Measurements from ENCODE around the gene UGT1A7.
"Not testable (repeated sequence)": the region's sequence is repeated elsewhere in the genome, so short reads cannot be mapped to it uniquely, and the experiment has no call there.

UGT1A7 gene

DNA sequence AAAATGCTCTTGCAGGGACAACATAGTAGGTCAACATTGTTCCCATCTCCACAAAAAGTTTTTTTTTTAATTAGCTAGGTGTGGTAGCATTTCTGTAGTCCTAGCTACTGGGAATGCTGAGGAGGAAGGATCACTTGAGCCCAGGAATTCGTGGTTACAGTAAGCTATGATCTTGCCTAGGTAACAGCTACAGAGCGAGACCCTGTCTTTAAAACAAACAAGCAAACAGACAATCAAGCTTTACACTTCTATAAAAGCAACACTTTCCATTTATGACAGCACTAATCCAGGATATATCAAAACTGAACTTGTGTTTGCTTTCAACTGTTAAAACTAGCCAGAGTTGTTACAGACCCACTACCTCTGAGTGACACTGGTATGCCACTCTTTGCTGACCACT is 59.2 kb downstream of the UGT1A7 start:
- no peak for FAIRE-seq
- no peak for DNase-seq (ENCODE audit: insufficient read length)
- no peak for TF ChIP-seq POLR2AphosphoS5 (IDR thresholded peaks at IDR 0.05; ENCODE audit: low read depth, low read length)
- TF ChIP-seq POLR2A (IDR thresholded peaks at IDR 0.05; ENCODE audit: low read depth, low read length), result no peak
- no peak for TF ChIP-seq TAF1 (IDR thresholded peaks at IDR 0.05; ENCODE audit: borderline replicate concordance, low read depth, low read length)

DNA sequence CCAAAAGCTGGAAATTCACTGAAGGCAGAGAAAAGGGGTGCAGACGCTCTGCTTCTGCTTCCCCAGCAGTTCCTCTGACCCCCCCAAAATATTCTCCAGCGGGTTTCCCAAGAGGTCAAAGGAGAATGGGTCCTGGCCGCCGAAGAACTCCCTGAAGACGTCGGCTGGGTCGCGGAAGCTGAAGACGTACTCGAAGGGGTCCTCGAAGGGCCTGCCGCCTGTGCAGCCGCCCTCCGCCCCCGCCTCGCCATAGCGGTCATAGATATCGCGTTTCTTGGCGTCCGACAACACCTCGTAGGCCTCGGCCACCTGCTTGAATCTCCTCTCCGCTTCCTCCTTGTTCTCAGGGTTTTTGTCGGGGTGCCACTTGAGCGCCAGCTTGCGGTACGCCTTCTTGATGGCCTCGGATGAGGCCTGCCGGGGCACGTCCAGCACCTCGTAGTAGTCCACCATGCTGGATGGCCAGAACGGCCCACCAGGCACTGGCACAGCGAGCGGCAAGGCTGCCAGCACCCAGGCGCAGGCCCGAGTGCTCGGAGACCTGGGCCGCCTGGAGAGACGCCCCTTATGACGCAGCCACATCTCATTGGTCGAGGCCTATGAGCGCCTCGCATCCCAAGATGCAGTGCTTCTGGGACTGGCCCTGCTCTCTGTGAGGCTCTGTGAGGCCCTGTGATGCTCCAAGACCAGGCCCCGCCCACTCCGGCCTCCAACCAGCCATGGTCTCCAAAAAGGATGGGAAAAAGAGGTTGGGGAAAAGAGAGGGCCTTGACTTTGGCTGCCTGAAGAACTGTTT is 62.0 kb downstream of the UGT1A7 start:
- TF ChIP-seq POLR2A (IDR thresholded peaks at IDR 0.05; ENCODE audit: low read depth, low read length) (no peak), POLR2AphosphoS5 (IDR thresholded peaks at IDR 0.05; ENCODE audit: low read depth, low read length) (no peak), TAF1 (IDR thresholded peaks at IDR 0.05; ENCODE audit: borderline replicate concordance, low read depth, low read length) (no peak)
- FAIRE-seq, result no peak

DNA sequence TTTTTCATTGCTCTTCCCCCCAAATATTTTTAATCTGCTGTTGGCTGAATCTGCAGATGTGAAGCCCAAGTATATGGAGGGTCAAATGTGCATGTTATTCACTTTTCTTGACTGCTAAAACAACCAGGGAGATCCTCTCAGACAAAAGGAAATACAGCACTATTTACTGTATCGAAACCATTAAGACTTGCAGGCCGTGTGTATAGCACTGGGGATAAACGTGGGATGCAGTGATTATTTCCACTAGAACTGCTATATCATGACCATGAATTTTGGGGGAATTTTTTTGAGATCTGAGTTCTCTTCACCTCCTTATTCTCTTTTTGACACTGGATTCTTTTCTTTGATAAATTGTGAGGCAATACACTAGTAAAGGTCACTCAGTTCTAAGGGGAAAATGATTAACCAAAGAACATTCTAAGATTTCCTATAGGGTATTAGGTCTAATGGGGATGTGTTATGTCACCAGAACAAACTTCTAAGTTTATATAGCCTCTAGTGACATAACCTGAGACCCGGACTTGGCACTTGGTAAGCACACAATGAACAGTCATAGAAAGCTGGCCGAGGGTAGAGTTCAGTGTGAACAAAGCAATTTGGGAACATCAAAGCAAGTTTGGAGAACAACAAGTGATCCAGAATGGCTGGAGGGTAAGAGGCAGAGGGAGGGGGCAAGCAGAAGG is 63.5 kb downstream of the UGT1A7 start:
- DNase-seq (ENCODE audit: insufficient read length) (no peak), FAIRE-seq (peak; percentile 9)
- no peak for TF ChIP-seq TAF1 (IDR thresholded peaks at IDR 0.05; ENCODE audit: borderline replicate concordance, low read depth, low read length)
- no peak for TF ChIP-seq POLR2AphosphoS5 (IDR thresholded peaks at IDR 0.05; ENCODE audit: low read depth, low read length)
- no peak for TF ChIP-seq POLR2A (IDR thresholded peaks at IDR 0.05; ENCODE audit: low read depth, low read length)

More for the DNA sequence above, 62.0 kb downstream of the UGT1A7 start:
- no peak for DNase-seq (ENCODE audit: insufficient read length)

DNA sequence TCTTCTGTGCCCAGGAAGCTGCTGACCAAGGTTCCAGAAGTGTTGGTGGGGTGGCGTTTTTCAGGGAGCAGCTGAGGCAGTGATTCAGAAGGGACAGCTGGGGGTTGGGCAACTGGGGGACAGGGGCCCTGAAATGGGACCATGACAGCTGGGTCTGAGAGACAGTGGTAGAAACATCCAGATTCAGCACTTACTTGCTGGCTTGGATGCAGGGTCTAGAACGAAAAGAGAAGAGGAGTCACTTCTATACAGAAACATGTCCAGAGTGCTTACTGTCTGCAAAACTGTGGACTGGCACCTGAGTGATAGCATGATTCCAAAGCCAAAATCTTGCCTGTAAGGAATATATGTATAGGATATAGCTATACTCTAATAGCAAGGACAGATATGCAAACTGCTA is 64.1 kb downstream of the UGT1A7 start:
- DNase-seq (ENCODE audit: insufficient read length); FAIRE-seq: not testable (repeated sequence)

DNA sequence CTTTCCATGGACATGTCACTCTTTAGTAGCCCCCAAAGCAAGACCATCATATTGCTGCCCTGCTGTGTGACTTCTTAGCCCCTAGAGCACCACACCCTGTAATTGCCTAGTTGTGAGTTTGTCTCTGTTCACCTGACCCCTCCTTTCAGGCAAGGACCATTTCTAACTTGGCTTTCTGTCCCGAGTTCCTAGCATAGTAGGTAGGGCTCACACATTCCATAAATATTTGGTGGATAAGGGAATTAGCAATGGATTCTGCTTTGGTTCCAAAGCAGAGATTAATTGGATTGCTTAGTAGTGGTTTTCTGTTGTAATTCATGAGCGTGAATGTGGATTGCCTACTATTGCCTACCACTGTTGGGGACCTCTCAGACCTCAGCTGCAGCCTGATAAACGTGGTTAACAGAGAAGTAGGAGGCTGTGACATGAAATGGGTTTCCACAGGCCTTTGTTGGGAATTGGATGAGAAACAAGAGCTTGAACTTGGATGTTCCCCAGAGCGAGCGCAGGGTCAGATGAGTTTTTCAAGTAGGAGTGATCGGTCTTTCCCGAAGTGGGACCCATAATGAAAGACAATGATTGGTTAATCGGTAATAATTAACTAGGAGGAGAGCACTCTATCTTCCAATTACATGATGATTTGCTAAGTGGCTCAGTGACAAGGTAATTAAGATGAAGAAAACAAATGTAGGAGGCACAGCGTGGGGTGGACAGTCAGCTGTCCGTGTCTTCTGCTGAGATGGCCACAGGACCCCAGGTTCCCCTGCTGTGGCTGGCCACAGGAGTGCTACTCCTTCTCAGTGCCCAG is 65.0 kb downstream of the UGT1A7 start:
- TF ChIP-seq TAF1 (IDR thresholded peaks at IDR 0.05; ENCODE audit: borderline replicate concordance, low read depth, low read length) (no peak), POLR2A (IDR thresholded peaks at IDR 0.05; ENCODE audit: low read depth, low read length) (no peak), POLR2AphosphoS5 (IDR thresholded peaks at IDR 0.05; ENCODE audit: low read depth, low read length) (no peak)
- DNase-seq (ENCODE audit: insufficient read length) (no peak), FAIRE-seq (no peak)

DNA sequence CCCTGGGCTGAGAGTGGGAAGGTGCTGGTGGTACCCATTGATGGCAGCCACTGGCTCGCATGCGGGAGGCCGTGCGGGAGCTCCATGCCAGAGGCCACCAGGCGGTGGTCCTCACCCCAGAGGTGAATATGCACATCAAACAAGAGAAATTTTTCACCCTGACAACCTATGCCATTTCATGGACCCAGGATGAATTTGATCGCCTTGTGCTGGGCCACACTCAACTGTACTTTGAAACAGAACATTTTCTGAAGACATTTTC is 65.5 kb downstream of the UGT1A7 start:
- FAIRE-seq (no peak), DNase-seq (ENCODE audit: insufficient read length) (no peak)
- no peak for TF ChIP-seq POLR2AphosphoS5 (IDR thresholded peaks at IDR 0.05; ENCODE audit: low read depth, low read length)
- TF ChIP-seq POLR2A (IDR thresholded peaks at IDR 0.05; ENCODE audit: low read depth, low read length), result no peak
- TF ChIP-seq TAF1 (IDR thresholded peaks at IDR 0.05; ENCODE audit: borderline replicate concordance, low read depth, low read length), result no peak

DNA sequence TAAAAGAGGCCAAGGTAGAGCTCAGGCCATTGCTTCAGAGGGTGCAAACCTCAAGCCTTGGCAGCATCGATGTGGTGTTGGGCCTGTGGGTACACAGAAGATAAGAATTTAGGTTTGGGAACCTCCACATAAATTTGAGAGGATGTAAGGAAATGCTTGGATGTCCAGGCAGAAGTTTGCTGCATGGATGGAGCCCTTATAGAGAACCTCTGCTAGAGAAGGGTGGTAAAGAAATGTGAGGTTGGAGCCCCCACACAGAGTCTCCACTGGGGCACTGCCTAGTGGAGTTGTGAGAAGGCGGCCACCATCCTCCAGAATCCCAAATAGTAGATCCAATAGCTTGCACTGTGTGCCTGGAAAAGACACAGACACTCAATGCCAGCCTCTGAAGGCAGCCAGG is 69.0 kb downstream of the UGT1A7 start:
- not testable (repeated sequence) for DNase-seq (ENCODE audit: insufficient read length); FAIRE-seq

DNA sequence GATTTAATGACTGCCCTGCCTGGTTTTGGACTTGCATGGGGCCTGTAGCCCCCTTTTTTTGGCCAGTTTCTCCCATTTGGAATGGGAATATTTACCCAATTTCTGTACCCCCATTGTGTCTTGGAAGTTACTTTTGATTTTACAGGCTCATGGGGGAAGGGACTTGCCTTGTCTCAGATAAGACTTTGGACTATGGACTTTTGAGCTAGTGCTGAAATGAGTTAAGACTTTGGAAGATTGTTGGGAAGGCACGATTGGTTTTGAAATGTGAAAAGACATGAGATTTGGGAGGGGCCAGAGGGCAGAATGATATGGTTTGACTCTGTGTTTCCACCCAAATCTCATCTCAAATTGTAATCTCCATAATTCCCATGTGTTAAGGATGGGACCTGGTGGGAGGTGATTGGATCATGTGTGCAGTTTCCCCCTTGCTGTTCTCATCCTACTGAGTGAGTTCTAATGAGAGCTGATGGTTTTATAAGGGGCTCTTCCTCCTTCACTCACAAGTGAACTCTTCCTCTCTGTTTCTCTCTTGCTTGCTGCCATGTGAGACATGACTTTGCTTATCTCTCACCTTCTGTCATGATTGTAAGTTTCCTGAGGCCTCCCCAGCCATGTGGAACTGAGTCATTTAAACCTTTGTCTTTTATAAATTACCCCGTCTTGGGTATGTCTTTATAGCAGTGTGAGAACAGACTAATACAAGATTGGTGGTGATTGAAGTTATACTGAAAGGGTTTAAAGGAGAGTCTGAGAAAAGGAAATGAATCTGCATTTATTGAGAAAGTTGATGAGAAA is 69.7 kb downstream of the UGT1A7 start:
- not testable (repeated sequence) for DNase-seq (ENCODE audit: insufficient read length); FAIRE-seq

DNA sequence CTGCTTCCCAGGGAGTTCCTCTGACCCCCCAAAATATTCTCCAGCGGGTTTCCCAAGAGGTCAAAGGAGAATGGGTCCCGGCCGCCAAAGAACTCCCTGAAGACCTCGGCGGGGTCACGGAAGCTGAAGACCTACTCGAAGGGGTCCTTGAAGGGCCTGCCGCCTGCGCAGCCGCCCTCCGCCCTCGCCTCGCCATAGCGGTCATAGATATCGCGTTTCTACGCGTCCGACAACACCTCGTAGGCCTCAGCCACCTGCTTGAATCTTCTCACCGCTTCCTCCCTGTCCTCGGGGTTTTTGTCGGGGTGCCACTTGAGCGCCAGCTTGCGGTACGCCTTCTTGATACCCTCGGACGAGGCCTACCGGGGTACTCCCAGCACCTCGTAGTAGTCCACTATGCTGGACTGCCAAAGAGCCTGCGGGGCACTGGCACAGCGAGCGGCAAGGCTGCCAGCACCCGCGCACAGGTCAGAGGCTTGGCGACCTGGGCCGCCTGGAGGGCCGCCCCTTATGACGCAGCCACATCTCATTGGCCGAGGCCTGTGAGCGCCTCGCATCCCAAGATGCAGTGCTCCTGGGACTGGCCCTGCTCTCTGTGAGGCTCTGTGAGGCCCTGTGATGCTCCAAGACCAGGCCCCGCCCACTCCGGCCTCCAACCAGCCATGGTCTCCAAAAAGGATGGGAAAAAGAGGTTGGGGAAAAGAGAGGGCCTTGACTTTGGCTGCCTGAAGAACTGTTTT is 73.3 kb downstream of the UGT1A7 start:
- FAIRE-seq (no peak), DNase-seq (ENCODE audit: insufficient read length) (no peak)
- no peak for TF ChIP-seq POLR2AphosphoS5 (IDR thresholded peaks at IDR 0.05; ENCODE audit: low read depth, low read length)
- no peak for TF ChIP-seq POLR2A (IDR thresholded peaks at IDR 0.05; ENCODE audit: low read depth, low read length)
- no peak for TF ChIP-seq TAF1 (IDR thresholded peaks at IDR 0.05; ENCODE audit: borderline replicate concordance, low read depth, low read length)

DNA sequence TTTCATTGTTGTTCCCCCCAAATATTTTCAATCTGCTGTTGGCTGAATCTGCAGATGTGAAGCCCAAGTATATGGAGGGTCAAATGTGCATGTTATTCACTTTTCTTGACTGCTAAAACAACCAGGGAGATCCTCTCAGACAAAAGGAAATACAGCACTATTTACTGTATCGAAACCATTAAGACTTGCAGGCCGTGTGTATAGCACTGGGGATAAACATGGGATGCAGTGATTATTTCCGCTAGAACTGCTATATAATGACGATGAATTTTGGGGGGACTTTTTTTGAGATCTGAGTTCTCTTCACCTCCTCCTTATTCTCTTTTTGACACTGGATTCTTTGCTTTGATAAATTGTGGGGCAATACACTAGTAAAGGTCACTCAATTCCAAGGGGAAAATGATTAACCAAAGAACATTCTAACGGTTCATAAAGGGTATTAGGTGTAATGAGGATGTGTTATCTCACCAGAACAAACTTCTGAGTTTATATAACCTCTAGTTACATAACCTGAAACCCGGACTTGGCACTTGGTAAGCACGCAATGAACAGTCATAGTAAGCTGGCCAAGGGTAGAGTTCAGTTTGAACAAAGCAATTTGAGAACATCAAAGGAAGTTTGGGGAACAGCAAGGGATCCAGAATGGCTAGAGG is 74.9 kb downstream of the UGT1A7 start:
- FAIRE-seq, result no peak

DNA sequence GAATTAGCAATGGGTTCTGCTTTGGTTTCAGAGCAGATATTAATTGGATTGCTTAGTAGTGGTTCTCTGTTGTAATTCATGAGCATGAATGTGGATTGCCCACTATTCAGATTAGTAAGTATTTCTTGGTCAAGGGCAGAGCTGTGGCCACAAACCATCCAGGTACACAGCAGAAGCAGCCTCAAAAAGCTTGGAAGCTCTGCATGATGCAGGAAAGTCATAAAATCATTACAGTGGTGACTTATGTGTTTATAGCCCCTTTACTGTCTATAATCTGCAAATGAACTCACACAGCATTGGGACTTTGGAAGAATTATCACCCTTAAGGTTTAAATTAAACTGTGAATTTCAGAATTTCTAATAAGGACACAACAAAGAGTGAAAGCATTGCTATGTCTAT is 76.4 kb downstream of the UGT1A7 start:
- no peak for FAIRE-seq
- TF ChIP-seq POLR2A (IDR thresholded peaks at IDR 0.05; ENCODE audit: low read depth, low read length) (no peak), POLR2AphosphoS5 (IDR thresholded peaks at IDR 0.05; ENCODE audit: low read depth, low read length) (no peak), TAF1 (IDR thresholded peaks at IDR 0.05; ENCODE audit: borderline replicate concordance, low read depth, low read length) (no peak)
- DNase-seq (ENCODE audit: insufficient read length), result no peak

More for the DNA sequence above, 74.9 kb downstream of the UGT1A7 start:
- DNase-seq (ENCODE audit: insufficient read length), result no peak
- TF ChIP-seq TAF1 (IDR thresholded peaks at IDR 0.05; ENCODE audit: borderline replicate concordance, low read depth, low read length) (no peak), POLR2AphosphoS5 (IDR thresholded peaks at IDR 0.05; ENCODE audit: low read depth, low read length) (no peak), POLR2A (IDR thresholded peaks at IDR 0.05; ENCODE audit: low read depth, low read length) (no peak)
